Trophoblast cell (in vitro differentiated cells and primary cell): ENCODE measurements around the gene RHEBL1.
"Not testable (repeated sequence)": the region's sequence is repeated elsewhere in the genome, so short reads cannot be mapped to it uniquely, and the experiment has no call there.

ENCODE experiments used
- DNase-seq, 2 donors: peaks; one replicate each; pipeline ENCODE4 v3.0.0-alpha.2; 2016
- H2AFZ ChIP-seq: 2 replicates; pipeline ENCODE4 v1.6.1; 2013; ENCODE audit warnings: low read length, moderate library complexity, mild to moderate bottlenecking; ENCODE audit not compliant: insufficient read depth, poor library complexity
- H2AK5ac ChIP-seq: 2 replicates; pipeline ENCODE4 v1.6.1; 2013; ENCODE audit warnings: mild to moderate bottlenecking, low read length
- H2BK120ac ChIP-seq: 2 replicates; pipeline ENCODE4 v1.6.1; 2013; ENCODE audit warnings: low read length, mild to moderate bottlenecking, moderate library complexity; ENCODE audit not compliant: insufficient read depth, poor library complexity
- H2BK12ac ChIP-seq: 2 replicates; pipeline ENCODE4 v1.6.1; 2013; ENCODE audit warnings: mild to moderate bottlenecking, low read length, moderate library complexity
- H2BK5ac ChIP-seq: 2 replicates; pipeline ENCODE4 v1.6.1; 2013; ENCODE audit warnings: low read length, low read depth, moderate library complexity, mild to moderate bottlenecking; ENCODE audit not compliant: poor library complexity
- H3K14ac ChIP-seq: 2 replicates; pipeline ENCODE4 v1.6.1; 2013; ENCODE audit warnings: mild to moderate bottlenecking, low read length
- H3K18ac ChIP-seq: 2 replicates; pipeline ENCODE4 v1.6.1; 2013; ENCODE audit warnings: mild to moderate bottlenecking, low read length
- H3K23ac ChIP-seq: 2 replicates; pipeline ENCODE4 v1.6.1; 2013; ENCODE audit warnings: low read length
- H3K27ac ChIP-seq: 2 replicates; pipeline ENCODE4 v1.5.1; 2013; ENCODE audit warnings: low read depth, mild to moderate bottlenecking, inconsistent platforms, low read length, moderate library complexity
- H3K27me3 ChIP-seq: 2 replicates; pipeline ENCODE4 v1.6.1; 2013; ENCODE audit warnings: inconsistent platforms, mild to moderate bottlenecking, low read length, moderate library complexity; ENCODE audit not compliant: insufficient read depth
- H3K36me3 ChIP-seq, 2 experiments: 1 replicate in 1 of 2; 2 replicates in 1 of 2; pipeline ENCODE4 v1.6.1; 2013; ENCODE audit warnings: low read length in 2 of 2, mild to moderate bottlenecking in 2 of 2, moderate library complexity in 1 of 2; ENCODE audit not compliant: insufficient read depth in 2 of 2, control insufficient read depth in 1 of 2
- H3K4ac ChIP-seq: 2 replicates; pipeline ENCODE4 v1.6.1; 2013; ENCODE audit warnings: low read depth, mild to moderate bottlenecking, low read length, moderate library complexity
- H3K4me1 ChIP-seq, 2 experiments: 1 replicate in 1 of 2; 2 replicates in 1 of 2; pipeline ENCODE4 v1.6.1; 2013; ENCODE audit warnings: low read length in 2 of 2, mild to moderate bottlenecking in 2 of 2, moderate library complexity in 1 of 2; ENCODE audit not compliant: insufficient read depth in 2 of 2, control insufficient read depth in 1 of 2
- H3K4me2 ChIP-seq: 2 replicates; pipeline ENCODE4 v1.6.1; 2013; ENCODE audit warnings: inconsistent platforms, mild to moderate bottlenecking, low read length, moderate library complexity
- H3K4me3 ChIP-seq: 2 replicates; pipeline ENCODE4 v1.5.1; 2013; ENCODE audit warnings: mild to moderate bottlenecking, low read depth, low read length, inconsistent platforms
- H3K79me1 ChIP-seq: one replicate; pipeline ENCODE4 v1.6.1; 2013; ENCODE audit warnings: low read length
- H3K79me2 ChIP-seq: 2 replicates; pipeline ENCODE4 v1.6.1; 2013; ENCODE audit warnings: low read length, mild to moderate bottlenecking; ENCODE audit not compliant: control insufficient read depth, insufficient read depth, poor library complexity
- H3K9ac ChIP-seq: 2 replicates; pipeline ENCODE4 v1.6.1; 2013; ENCODE audit warnings: mild to moderate bottlenecking, low read length
- H3K9me3 ChIP-seq: 2 replicates; pipeline ENCODE4 v1.6.1; 2013; ENCODE audit warnings: low read depth, mild to moderate bottlenecking, control low read depth, inconsistent platforms, low read length; ENCODE audit not compliant: insufficient read depth
- H4K12ac ChIP-seq: 2 replicates; pipeline ENCODE4 v1.6.1; 2013; ENCODE audit warnings: low read depth, mild to moderate bottlenecking, low read length, moderate library complexity
- H4K8ac ChIP-seq: 2 replicates; pipeline ENCODE4 v1.6.1; 2013; ENCODE audit warnings: low read depth, mild to moderate bottlenecking, low read length, moderate library complexity
- H4K91ac ChIP-seq: one replicate; pipeline ENCODE4 v1.6.1; 2013; ENCODE audit warnings: low read depth, mild to moderate bottlenecking, low read length, moderate library complexity
- WGBS: extraction: QIAGEN DNeasy Blood & Tissue Kit; methylation state at CpG from one replicate; pipeline ENCODE4 v1.1.7; 2013; ENCODE audit warnings: missing lambda C conversion rate; ENCODE audit not compliant: insufficient read length, insufficient coverage; ENCODE audit errors: extremely low coverage; 5-methylcytosine and 5-hydroxymethylcytosine counted together

The RHEBL1 gene

GRCh38 chr12:49064767-49065152 lies 5.0 kb downstream of the RHEBL1 start:
- DNase-seq, result no peak
- Histone ChIP-seq H2BK12ac (no peak overlapping the region), H3K4me3 (no peak overlapping the region), H3K79me2 (peaks cover 12% of the 10 kb centered on the region), H2AK5ac (no peak overlapping the region), H3K79me1 (peaks cover 12% of the 10 kb centered on the region), H3K4ac (no peak overlapping the region), H2BK5ac (no peak overlapping the region), H3K27me3 (no peaks in the 10 kb centered on the region), H3K4me1 (peaks cover 0 to 9% of the 10 kb centered on the region in 2 experiments), H4K12ac (no peak overlapping the region), H4K8ac (no peak overlapping the region), H2BK120ac (no peak overlapping the region), H3K23ac (no peak overlapping the region), H3K9me3 (no peaks in the 10 kb centered on the region), H2AFZ (no peak overlapping the region), H3K9ac (no peak overlapping the region), H4K91ac (no peak overlapping the region), H3K36me3 (no peaks in the 10 kb centered on the region), H3K27ac (no peak overlapping the region), H3K4me2 (no peak overlapping the region), H3K14ac (no peak overlapping the region), H3K18ac (no peak overlapping the region)
- WGBS, result no CpG with 5 or more reads among the region's 5 CpGs

- H3K14ac ChIP-seq, DNase-seq, H3K36me3 ChIP-seq, H3K23ac ChIP-seq, H2BK12ac ChIP-seq, H2AFZ ChIP-seq, H4K12ac ChIP-seq, H2BK120ac ChIP-seq, H4K91ac ChIP-seq, H3K27me3 ChIP-seq, H3K18ac ChIP-seq, H3K9me3 ChIP-seq, H3K4ac ChIP-seq, H2BK5ac ChIP-seq, H4K8ac ChIP-seq, H3K4me2 ChIP-seq, H3K9ac ChIP-seq, H3K27ac ChIP-seq, H3K4me3 ChIP-seq, H2AK5ac ChIP-seq: not testable (repeated sequence)
- WGBS, result no CpG with 5 or more reads among the region's 17 CpGs
- H3K4me1 ChIP-seq, result peaks cover 14 to 20% of the 10 kb centered on the region in 2 experiments
- peaks cover 18% of the 10 kb centered on the region for H3K79me1 ChIP-seq
- H3K79me2 ChIP-seq, result peaks cover 36% of the 10 kb centered on the region
Observed at GRCh38 chr12:49061916-49062315, 7.9 kb downstream of the RHEBL1 start.

GRCh38 chr12:49061157-49061650 lies 8.6 kb downstream of the RHEBL1 start:
- no peak for DNase-seq
- H3K79me2 ChIP-seq, result peaks cover 36% of the 10 kb centered on the region
- no peaks in the 10 kb centered on the region for H3K27me3 ChIP-seq
- peaks cover 18% of the 10 kb centered on the region for H3K79me1 ChIP-seq
- peak overlapping the region; percentile 12 for H4K12ac ChIP-seq
- H2AK5ac ChIP-seq, result no peak overlapping the region
- H3K36me3 ChIP-seq, result no peaks in the 10 kb centered on the region
- H4K8ac ChIP-seq, result peak overlapping the region; percentile 97
- no peaks in the 10 kb centered on the region for H3K9me3 ChIP-seq
- H3K23ac ChIP-seq, result no peak overlapping the region
- peak overlapping the region; percentile 18 for H2BK120ac ChIP-seq
- peaks cover 14 to 24% of the 10 kb centered on the region in 2 experiments for H3K4me1 ChIP-seq
- peak overlapping the region; percentile 30 for H2AFZ ChIP-seq
- H3K4me3 ChIP-seq, result peak overlapping the region; percentile 92
- no CpG with 5 or more reads among the region's 16 CpGs for WGBS
- no peak overlapping the region for H3K4ac ChIP-seq
- H2BK5ac ChIP-seq, result peak overlapping the region; percentile 36
- H4K91ac ChIP-seq, result peak overlapping the region; percentile 60
- no peak overlapping the region for H2BK12ac ChIP-seq
- H3K4me2 ChIP-seq, result peak overlapping the region; percentile 86
- peak overlapping the region; percentile 55 for H3K9ac ChIP-seq
- no peak overlapping the region for H3K27ac ChIP-seq
- H3K14ac ChIP-seq, result peak overlapping the region; percentile 85
- H3K18ac ChIP-seq, result peak overlapping the region; percentile 91

- peaks cover 18% of the 10 kb centered on the region for H3K79me1 ChIP-seq
- H3K9ac ChIP-seq, result peak within 1 kb of the TSS; percentile 99
- peak within 1 kb of the TSS; percentile 96 for H2AK5ac ChIP-seq
- WGBS, result no CpG with 5 or more reads among the region's 74 CpGs
- peak within 1 kb of the TSS; percentile 84 for H2AFZ ChIP-seq
- no peaks in the 10 kb centered on the region for H3K27me3 ChIP-seq
- peaks cover 2 to 4% of the 10 kb centered on the region in 2 experiments for H3K36me3 ChIP-seq
- no peaks in the 10 kb centered on the region for H3K9me3 ChIP-seq
- H3K14ac ChIP-seq, result peak within 1 kb of the TSS; percentile 94
- H2BK12ac ChIP-seq, result no peak within 1 kb of the TSS
- H4K8ac ChIP-seq, result peak within 1 kb of the TSS; percentile 97
- H3K4me3 ChIP-seq, result peak within 1 kb of the TSS; percentile 92
- peaks cover 38% of the 10 kb centered on the region for H3K79me2 ChIP-seq
- DNase-seq, result peak; percentile 75 to 90
- peak within 1 kb of the TSS; percentile 96 for H3K18ac ChIP-seq
- H2BK120ac ChIP-seq, result peak within 1 kb of the TSS; percentile 97
- peaks cover 14 to 24% of the 10 kb centered on the region in 2 experiments for H3K4me1 ChIP-seq
- H3K4me2 ChIP-seq, result peak within 1 kb of the TSS; percentile 86
- peak within 1 kb of the TSS; percentile 99 for H2BK5ac ChIP-seq
- peak within 1 kb of the TSS; percentile 86 for H3K27ac ChIP-seq
- no peak within 1 kb of the TSS for H3K23ac ChIP-seq
- peak within 1 kb of the TSS; percentile 98 for H4K91ac ChIP-seq
- H3K4ac ChIP-seq, result peak within 1 kb of the TSS; percentile 100
- H4K12ac ChIP-seq, result peak within 1 kb of the TSS; percentile 92
Observed at GRCh38 chr12:49060237-49061156, 9.3 kb downstream of the RHEBL1 start, which contains the start of gene KMT2D. KMT2D (minus strand) TSS chr12:49060794; CDS start chr12:49055324, 5,470 bp downstream.
